Measurements from ENCODE around the gene DDX60.

Gene DDX60

GRCh38 chr4:168200685-168201084, 117.9 kb downstream of the DDX60 start:
- DNase-seq (ENCODE audit: low spot score): no peak

DNA sequence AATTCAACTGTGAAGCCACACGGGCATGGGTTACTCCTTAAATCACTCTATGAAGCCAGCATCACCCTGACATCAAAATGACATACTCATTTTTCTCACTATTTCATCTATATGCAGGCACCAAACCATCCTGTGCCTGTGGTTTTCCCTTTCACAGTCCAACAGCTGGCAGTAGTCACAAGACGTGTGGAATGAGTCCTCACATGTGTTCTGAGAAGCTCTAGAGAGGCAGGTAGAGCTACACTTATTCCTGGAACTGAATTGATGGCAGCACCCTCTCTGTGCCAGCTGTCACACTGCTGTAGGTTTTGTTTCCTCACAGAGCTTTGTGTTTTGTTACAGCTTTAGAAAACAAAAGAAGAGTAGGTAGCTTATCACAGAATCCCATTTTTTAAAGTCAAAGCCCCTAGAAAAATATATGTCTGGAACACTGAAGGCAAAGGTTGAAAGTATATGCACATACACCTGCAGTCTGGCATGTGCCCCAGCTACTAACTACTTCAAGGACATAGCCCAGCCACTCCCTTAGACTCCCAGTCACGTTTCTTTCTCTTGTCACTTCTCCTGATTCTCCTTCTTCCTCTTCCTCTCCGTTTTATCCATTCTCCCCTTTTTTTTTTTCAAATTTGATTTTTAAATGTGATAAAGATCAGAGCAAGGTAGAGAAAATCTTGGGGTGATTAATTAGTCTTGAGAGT, 119.1 kb downstream of the DDX60 start:
- DNase-seq (ENCODE audit: low spot score): no peak

DNA sequence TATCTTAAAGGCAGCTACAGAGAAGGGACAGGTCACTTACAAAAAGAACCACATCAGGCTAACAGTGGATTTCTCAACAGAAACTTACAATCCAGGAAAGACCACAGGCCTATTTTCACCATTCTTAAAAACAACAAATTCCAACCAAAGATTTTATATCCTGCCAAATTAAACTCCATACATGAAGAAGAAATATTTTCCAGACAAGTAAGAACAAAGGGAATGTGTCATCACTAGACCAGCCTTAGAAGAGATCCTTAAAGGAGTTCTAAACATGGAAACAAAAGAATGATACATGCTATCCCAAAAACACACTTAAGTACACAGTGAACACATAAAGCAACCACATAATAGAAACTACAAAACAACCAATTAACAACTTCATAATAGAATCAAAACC, 120.6 kb downstream of the DDX60 start:
- no peak for DNase-seq (ENCODE audit: low spot score)

DNA sequence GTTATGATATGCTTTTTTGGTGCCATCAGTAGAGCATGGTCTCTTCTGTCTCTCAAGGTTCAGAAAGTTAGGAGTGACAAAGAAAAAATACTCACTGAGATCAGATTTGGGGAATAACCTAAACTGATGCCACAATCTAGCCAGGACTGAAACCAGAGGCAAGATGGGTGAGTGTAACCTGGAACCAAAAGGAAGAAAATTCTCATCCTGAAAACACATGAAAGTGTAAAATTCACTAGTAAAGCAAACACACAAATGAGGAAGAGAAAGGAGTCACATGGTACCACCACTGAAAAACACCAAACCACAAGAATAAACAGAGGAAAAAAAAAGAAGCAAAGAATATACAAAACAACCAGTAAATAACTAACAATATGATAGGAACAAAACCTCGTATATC, 129.8 kb downstream of the DDX60 start:
- DNase-seq (ENCODE audit: low spot score): no peak

DNA sequence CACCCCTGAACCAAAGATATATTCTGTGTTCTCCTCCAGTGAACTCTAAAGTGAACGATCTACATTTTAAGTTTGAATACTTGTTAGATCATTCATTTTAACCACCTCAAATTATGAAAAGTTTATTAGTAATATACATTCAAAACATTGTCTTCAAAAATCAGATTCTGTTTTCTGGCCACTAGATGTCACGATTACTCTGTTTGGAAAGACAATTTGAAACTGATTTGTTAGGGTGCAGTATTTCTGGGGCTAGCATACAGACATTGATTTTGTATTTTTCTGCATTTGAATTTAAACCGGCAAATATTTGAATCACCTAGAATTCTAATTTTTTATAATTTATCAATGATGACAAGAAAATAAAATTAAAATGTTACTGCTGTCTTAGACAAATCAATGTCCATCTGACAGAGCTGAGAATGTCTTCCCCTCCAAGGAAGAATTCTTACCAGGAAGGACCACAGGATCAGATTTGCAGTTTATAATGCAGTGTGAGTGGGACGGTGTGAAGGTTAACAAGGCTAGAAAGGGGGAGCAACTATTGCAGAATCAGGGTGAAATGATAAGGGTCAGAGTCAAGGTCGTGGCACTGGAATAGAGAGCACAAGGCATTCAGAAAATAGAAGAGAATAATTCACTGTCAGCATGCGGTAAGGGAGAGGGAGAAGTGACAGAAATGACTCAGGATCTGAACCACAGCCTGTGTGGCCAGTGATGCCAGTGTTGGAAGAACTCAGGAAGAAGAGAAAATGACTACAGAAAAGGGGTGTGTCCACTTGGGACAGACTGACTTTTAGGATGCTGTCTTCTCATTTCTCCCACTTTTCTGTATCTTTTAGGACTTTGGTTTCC, 134.6 kb downstream of the DDX60 start:
- peak; percentile 17 for DNase-seq (ENCODE audit: low spot score)

DNA sequence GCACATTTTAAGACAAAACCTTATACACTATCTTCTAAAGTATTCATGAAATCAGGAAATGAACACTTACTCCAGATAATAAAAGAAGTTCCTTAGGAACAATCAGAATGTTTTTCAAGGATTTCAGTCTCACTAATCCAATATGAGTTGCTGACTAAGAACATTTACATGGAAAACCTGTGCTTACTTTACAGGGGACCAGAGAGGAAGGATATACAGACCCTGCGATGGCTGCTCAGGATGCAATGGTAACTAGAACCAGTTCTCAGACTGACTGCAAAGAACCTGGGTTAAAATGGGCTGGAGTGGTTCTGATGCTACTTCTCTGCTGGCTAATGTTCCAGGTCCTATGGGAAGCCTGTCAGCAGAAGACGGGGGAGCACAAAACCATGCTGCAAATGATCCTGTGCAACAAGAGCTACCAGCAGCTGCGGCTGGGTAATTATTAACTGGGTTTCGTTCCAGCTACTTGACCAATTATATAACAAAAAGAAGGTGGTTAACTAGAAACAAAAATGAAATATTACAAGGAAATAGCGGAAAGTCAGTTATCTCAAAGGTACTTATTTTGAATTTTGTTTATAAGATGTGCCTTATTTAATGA, 140.9 kb downstream of the DDX60 start:
- no peak for DNase-seq (ENCODE audit: low spot score)

DNA sequence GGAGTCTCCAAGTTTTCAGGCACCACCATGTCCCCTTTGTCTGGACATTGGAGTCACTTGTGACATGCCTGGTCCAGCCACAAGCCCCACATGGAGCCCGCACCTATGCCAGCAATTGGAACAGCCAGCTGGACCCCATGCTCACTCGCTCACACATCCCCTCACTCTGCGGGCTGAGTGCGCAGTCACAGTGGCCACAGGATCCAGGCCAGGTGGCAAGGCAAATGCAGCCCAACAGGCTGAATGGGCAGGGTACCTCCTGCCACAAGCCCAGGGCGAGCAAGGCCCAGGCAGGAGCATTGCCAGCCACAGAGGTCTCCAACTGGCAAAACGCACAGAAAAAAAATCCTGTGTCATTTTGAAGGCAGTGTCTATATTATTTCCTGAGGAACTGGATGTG, 144.2 kb downstream of the DDX60 start:
- DNase-seq (ENCODE audit: low spot score): no peak

- no peak for DNase-seq (ENCODE audit: low spot score)
Measured at GRCh38 chr4:168167714-168168284, 150.8 kb downstream of the DDX60 start.
